ENCODE results near the gene GIMAP2. TPM values are rescaled to one million over a fixed set of nuclear protein-coding genes. Genes with fewer than 3 reads are reported as not detected.

GIMAP2 gene
- total RNA-seq, 1 experiment from 2014 or later: not detected

DNA sequence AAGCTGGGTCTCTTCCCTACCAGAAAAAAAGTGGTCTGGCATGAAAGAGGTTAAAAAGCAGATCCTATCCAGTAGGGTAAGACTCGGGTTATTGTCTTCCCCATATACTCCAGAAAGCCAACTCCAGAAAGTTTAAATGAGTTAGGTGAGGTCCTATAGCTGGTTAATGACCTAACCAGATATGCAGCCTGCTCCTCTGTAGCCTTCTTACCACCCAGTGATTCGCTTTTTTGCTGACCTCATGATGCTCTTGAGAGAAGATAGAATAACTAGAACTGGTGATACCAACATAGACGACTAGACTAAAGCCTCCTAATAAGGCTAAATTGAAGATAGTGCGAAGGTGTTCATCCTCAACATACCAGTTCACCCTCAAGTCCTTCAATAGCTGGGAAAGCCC is 30.2 kb downstream of the GIMAP2 start:
- H3K4ac ChIP-seq (ENCODE audit: low read depth, low read length): no peak overlapping the region
- no peak overlapping the region for H2BK20ac ChIP-seq (ENCODE audit: low read depth, low read length, poor library complexity, severe bottlenecking)
- no peaks in the 10 kb centered on the region for H4K20me1 ChIP-seq (ENCODE audit: control insufficient read depth, insufficient read depth, insufficient read length)
- no peak overlapping the region for H4K8ac ChIP-seq (replicated peaks; ENCODE audit: insufficient read length, low read depth, low read length)
- H2BK5ac ChIP-seq (ENCODE audit: insufficient read length, low read length): no peak overlapping the region
- no peak overlapping the region for H4K91ac ChIP-seq (ENCODE audit: insufficient read length, low read depth, low read length)
- H2BK15ac ChIP-seq (ENCODE audit: low read depth, low read length): no peak overlapping the region
- H3K9me3 Mint-ChIP-seq: peaks cover 15 to 32% of the 10 kb centered on the region in 2 experiments
- H3K9me3 ChIP-seq (ENCODE audit: control insufficient read depth, low read depth, low read length): no peaks in the 10 kb centered on the region
- no peak overlapping the region for H2BK120ac ChIP-seq (ENCODE audit: low read depth, low read length, poor library complexity, severe bottlenecking)
- peaks cover 2% of the 10 kb centered on the region; the same call in 1 of the 2 replicates for H3K27me3 ChIP-seq (ENCODE audit: insufficient read depth, low read length)
- TF ChIP-seq CTCF (conservative IDR thresholded peaks at IDR 0.05): no peak
- peaks cover 85% of the 10 kb centered on the region for H3K27me3 Mint-ChIP-seq (ENCODE audit: low read depth)
- no peaks in the 10 kb centered on the region; a peak in 1 of 7 replicates for H3K36me3 Mint-ChIP-seq (ENCODE audit: insufficient read depth in 1 of 3, low read depth in 3 of 3)
- no peak overlapping the region for H2AFZ ChIP-seq (ENCODE audit: low read length)
- no peaks in the 10 kb centered on the region for H3K4me1 Mint-ChIP-seq
- H3K23me2 ChIP-seq (ENCODE audit: insufficient read length, low read depth, low read length, poor library complexity, severe bottlenecking): no peaks in the 10 kb centered on the region
- no peak overlapping the region for H2BK12ac ChIP-seq (ENCODE audit: insufficient read length, low read depth, low read length)
- H2AK5ac ChIP-seq (ENCODE audit: insufficient read length, low read length): no peak overlapping the region
- no peak overlapping the region for H3K4me2 ChIP-seq (ENCODE audit: insufficient read depth, insufficient read length, low read length)
- H3K9ac ChIP-seq (ENCODE audit: extremely low read depth, insufficient read length, low read length): no peak overlapping the region
- no peak overlapping the region for H3K4me3 Mint-ChIP-seq
- no peak overlapping the region for H3K27ac Mint-ChIP-seq
- H3K4me1 ChIP-seq (ENCODE audit: insufficient read depth, low read length): no peaks in the 10 kb centered on the region
- H3T11ph ChIP-seq (ENCODE audit: low read length): no peak overlapping the region
- no peak overlapping the region for H3K14ac ChIP-seq (ENCODE audit: insufficient read depth, low read length)
- no peaks in the 10 kb centered on the region for H3K79me2 ChIP-seq (ENCODE audit: insufficient read depth, low read length)
- H4K5ac ChIP-seq (ENCODE audit: insufficient read length, low read depth, low read length): no peak overlapping the region
- no CpG with 5 or more reads among the region's 4 CpGs for WGBS (ENCODE audit: extremely low coverage, insufficient read length, low lambda C conversion rate)
- no peak overlapping the region for H3K18ac ChIP-seq (ENCODE audit: insufficient read length, low read depth, low read length)
- no peak overlapping the region for H3K23ac ChIP-seq (ENCODE audit: insufficient read length, low read depth, low read length)
- H3K27ac ChIP-seq (ENCODE audit: insufficient read length, low read depth, low read length): no peak overlapping the region
- no peak overlapping the region for H3K56ac ChIP-seq (ENCODE audit: insufficient read length, low read depth, low read length)
- DNase-seq: no peak
- no peaks in the 10 kb centered on the region for H3K79me1 ChIP-seq (ENCODE audit: insufficient read depth, low read depth, low read length, poor library complexity, severe bottlenecking)
